Pancreas (tissue), 10 donors: Measurements from ENCODE around the gene PDE8A. TPM values are rescaled to one million over a fixed set of nuclear protein-coding genes. Genes with fewer than 3 reads are reported as not detected.

Source experiments
- ATAC-seq, 4 donors: fragments of 200-7000 bp; cut with Tn5 transposase; one replicate each; pipeline versions ENCODE4 v1.8.0 to v1.9.1; 2020; ENCODE audit warnings: mild to moderate bottlenecking in 4 of 4, moderate library complexity in 4 of 4
- DNase-seq, 6 donors: peaks; one replicate each; pipeline ENCODE4 v3.0.0-alpha.2; 2020
- FAIRE-seq: peaks from 2 replicates; lab custom pipeline; 2012; peaks lifted over from hg19 to GRCh38; lab: Jason Lieb, UNC
- H3K27ac ChIP-seq, 4 donors: fragments of 200-600 bp; sonication (generic); 1 replicate in 3 of 4; 2 replicates in 1 of 4; pipeline versions ENCODE4 v1.5.0 to v1.8.0; 2020
- H3K27me3 ChIP-seq, 4 donors: fragments of 200-600 bp; one replicate each; pipeline ENCODE4 v1.8.0; 2021
- H3K36me3 ChIP-seq, 3 donors: fragments of 200-600 bp; sonication (generic) in 1 of 3; one replicate each; pipeline versions ENCODE4 v1.5.0 to v1.8.0; 2020 to 2021
- H3K4me1 ChIP-seq, 3 donors: fragments of 200-600 bp; one replicate each; pipeline ENCODE4 v1.8.0; 2021
- H3K4me3 ChIP-seq, 4 donors: fragments of 200-600 bp; sonication (generic) in 2 of 4; one replicate each; pipeline versions ENCODE4 v1.5.0 to v1.8.0; 2020 to 2021
- H3K9me3 ChIP-seq, 4 donors: fragments of 200-600 bp; one replicate each; pipeline ENCODE4 v1.8.0; 2021
- CTCF ChIP-seq, 4 donors: fragments of 200-600 bp; sonication (generic) in 3 of 4; IDR thresholded peaks; one replicate each; pipeline versions ENCODE4 v1.5.0 to v1.8.0; 2021; ENCODE audit warnings: antibody characterized with exemption in 4 of 4
- WGBS, 2 donors: extraction: QIAGEN DNeasy Blood & Tissue Kit; methylation state at CpG; one replicate each; pipeline ENCODE4 v1.1.7; 2013; 5-methylcytosine and 5-hydroxymethylcytosine counted together
- intact Hi-C, 3 donors: fragments of 100-400 bp; cut with DNase I; formaldehyde crosslinking; loops; one replicate each; pipeline versions ENCODE4 v1.11.1 to v1.14.2; 2022
- polyA plus RNA-seq, 2 donors: library from polyadenylated mRNA; stranded (reverse); fragments of 200-250 nt; gene quantifications; one replicate each; pipeline ENCODE4 v1.2.3, GENCODE V29; 2013
- total RNA-seq, 6 donors: library from RNA; stranded (reverse); fragmentation: NEBNext Ultra II Directional in 4 of 6; extraction: Animal tissue kit (Norgen Biotek cat#: 25700) in 4 of 6; gene quantifications; one replicate each; pipeline versions ENCODE4 v1.2.1 to v1.2.4, GENCODE V29; 2021 to 2023
- donor health status: healthy with polysubstance abuse.
- donor health status: DM: no; HTN: no; CAD: no; lungs with moderate emphysema.
- donor health status: DM: no; HTN: no; CAD: no.
- donor health status: control.
- donor health status: control.
- donor health status: Bipolar disorder and iron deficiency.
- donor health status: DM: yes; HTN: yes; CAD: no.
- donor health status: DM: no; HTN: no; CAD: no.
- donor health status: DM: no; HTN: no; CAD: no.
- donor health status: DM: yes; HTN: yes; CAD: no.

PDE8A gene
- total and polyA plus RNA-seq, 8 donors, result 14.7 to 31.3 (median 20.7) TPM

GRCh38 chr15:85154061-85154460 is 172.4 kb downstream of the PDE8A start:
- 67 to 69% methylated on average over 2 of the region's 2 CpGs for WGBS, 2 donors
- intact Hi-C loops, result no loop called here
- Histone ChIP-seq H3K27me3 (no peaks in the 10 kb centered on the region), H3K4me3 (no peak overlapping the region), H3K4me1 (no peaks in the 10 kb centered on the region), H3K9me3 (no peaks in the 10 kb centered on the region), H3K36me3 (no peaks in the 10 kb centered on the region), H3K27ac (no peak overlapping the region)
- no peak for TF ChIP-seq CTCF (IDR thresholded peaks at IDR 0.05)
- DNase-seq, result no peak
- no peak for ATAC-seq
- no peak for FAIRE-seq

GRCh38 chr15:85155360-85155759 is 173.7 kb downstream of the PDE8A start:
- Histone ChIP-seq H3K36me3 (no peaks in the 10 kb centered on the region), H3K9me3 (no peaks in the 10 kb centered on the region), H3K4me3 (no peak overlapping the region), H3K27ac (no peak overlapping the region), H3K27me3 (no peaks in the 10 kb centered on the region), H3K4me1 (no peaks in the 10 kb centered on the region)
- DNase-seq (no peak), ATAC-seq (no peak), FAIRE-seq (no peak)
- no peak for TF ChIP-seq CTCF (IDR thresholded peaks at IDR 0.05)
- intact Hi-C loops, result no loop called here
- 79% methylated on average over 9 of the region's 9 CpGs for WGBS, 2 donors

GRCh38 chr15:85155857-85156256 is 174.2 kb downstream of the PDE8A start:
- H3K4me3 ChIP-seq, result no peak overlapping the region
- H3K27me3 ChIP-seq, result no peaks in the 10 kb centered on the region
- no peak for TF ChIP-seq CTCF (IDR thresholded peaks at IDR 0.05)
- no peaks in the 10 kb centered on the region for H3K4me1 ChIP-seq
- FAIRE-seq (no peak), ATAC-seq (no peak), DNase-seq (no peak)
- no peaks in the 10 kb centered on the region for H3K9me3 ChIP-seq
- no peaks in the 10 kb centered on the region for H3K36me3 ChIP-seq
- intact Hi-C loops, result no loop called here
- 77 to 85% methylated on average over 1 of the region's 1 CpG for WGBS, 2 donors
- H3K27ac ChIP-seq, result no peak overlapping the region

GRCh38 chr15:85157344-85157743 is 175.7 kb downstream of the PDE8A start:
- FAIRE-seq (no peak), DNase-seq (no peak), ATAC-seq (no peak)
- TF ChIP-seq CTCF (IDR thresholded peaks at IDR 0.05), result no peak
- no peak overlapping the region for H3K4me3 ChIP-seq
- intact Hi-C loops, result no loop called here
- no peaks in the 10 kb centered on the region for H3K36me3 ChIP-seq
- no peaks in the 10 kb centered on the region for H3K4me1 ChIP-seq
- no peak overlapping the region for H3K27ac ChIP-seq
- no peaks in the 10 kb centered on the region for H3K27me3 ChIP-seq
- no peaks in the 10 kb centered on the region for H3K9me3 ChIP-seq

- FAIRE-seq, result no peak
- 87 to 95% methylated on average over 1 of the region's 1 CpG for WGBS, 2 donors
- TF ChIP-seq CTCF (IDR thresholded peaks at IDR 0.05), result no peak
These were observed 180.6 kb downstream of the PDE8A start for GRCh38 chr15:85162237-85162636.

More at GRCh38 chr15:85162237-85162636, 180.6 kb downstream of the PDE8A start:
- intact Hi-C loops, result no loop called here
- Histone ChIP-seq H3K4me3 (no peak overlapping the region), H3K9me3 (no peaks in the 10 kb centered on the region), H3K27ac (no peak overlapping the region), H3K27me3 (no peaks in the 10 kb centered on the region), H3K36me3 (no peaks in the 10 kb centered on the region), H3K4me1 (no peaks in the 10 kb centered on the region)
- ATAC-seq, result no peak
- DNase-seq, result no peak
